Measurements from ENCODE around the gene P3H4. TPM values are rescaled to one million over a fixed set of nuclear protein-coding genes. Genes with fewer than 3 reads are reported as not detected.

The P3H4 gene
- total and polyA plus RNA-seq, 10 of the 15 experiments (the other 5 are each of a cell fraction or from before 2014, with no cell fraction given), result 0.32 to 1.1 (median 0.64) TPM; not detected in 1

- Histone ChIP-seq H3K4me1 (ENCODE audit: control insufficient read depth, insufficient read depth, low read length) (no peaks in the 10 kb centered on the region), H3K27me3 (replicated peaks in 1 of 2; ENCODE audit: control insufficient read depth in 2 of 2, insufficient read depth in 2 of 2, low read length in 1 of 2) (no peaks in the 10 kb centered on the region), H3K79me2 (ENCODE audit: control insufficient read depth, insufficient read depth, low read length) (no peaks in the 10 kb centered on the region), H2AFZ (ENCODE audit: control insufficient read depth, low read depth, low read length) (no peak overlapping the region), H4K20me1 (ENCODE audit: control insufficient read depth, insufficient read depth) (no peaks in the 10 kb centered on the region), H3K4me3 (no peak overlapping the region), H3K9ac (ENCODE audit: control insufficient read depth, insufficient read depth, low read length) (no peak overlapping the region), H3K4me2 (ENCODE audit: control insufficient read depth, insufficient read depth) (no peak overlapping the region), H3K36me3 (ENCODE audit: control insufficient read depth in 2 of 2, insufficient read depth in 2 of 2, low read length in 1 of 2) (no peaks in the 10 kb centered on the region), H3K27ac (ENCODE audit: control insufficient read depth, insufficient read depth) (no peak overlapping the region), H3K9me3 (replicated peaks; ENCODE audit: control insufficient read depth, insufficient read depth, low read length) (no peaks in the 10 kb centered on the region)
- BruUV-seq (replicated peaks), result no TSS peak
- ChIA-PET SMC1A (ENCODE audit: uncharacterized antibody, unreplicated experiment) (no interaction called here), POLR2A (interaction anchor here (0.7 kb wide), 1 partner anchor 28 kb away, joined by 4 read pairs; no protein-coding TSS in a partner anchor), RAD21 (ENCODE audit: unreplicated experiment) (no interaction called here), CTCF (interaction anchor here (0.7 to 1.7 kb wide), 3 partner anchors 11 to 1050 kb away, joined by 3 read pairs; partner anchors contain the start of gene P3H4)
- no peak for TF ChIP-seq FOS (IDR thresholded peaks at IDR 0.05; ENCODE audit: borderline replicate concordance, extremely low read depth, insufficient read length)
- TF ChIP-seq SIX5 (IDR thresholded peaks at IDR 0.05; ENCODE audit: low read depth, low read length, severe bottlenecking), result no peak
- TF ChIP-seq CBX5 (IDR thresholded peaks at IDR 0.05; ENCODE audit: low read depth), result no peak
- TF ChIP-seq ETV6 (conservative IDR thresholded peaks at IDR 0.05 in 1 of 2, IDR thresholded peaks at IDR 0.05 in 1 of 2; ENCODE audit: borderline replicate concordance in 1 of 2, low read depth in 1 of 2), result no peak
- no peak for TF ChIP-seq MTA2 (IDR thresholded peaks at IDR 0.05; ENCODE audit: low read depth)
- FAIRE-seq (no peak), ATAC-seq (no peak), DNase-seq (ENCODE audit: low read depth, low spot score) (no peak)
- WGBS (ENCODE audit: insufficient coverage, insufficient replicate concordance, low lambda C conversion rate, missing lambda C conversion rate), result 38% methylated on average over 5 of the region's 5 CpGs
- in situ Hi-C loops (cut with MboI), result no loop called here
- intact Hi-C loops (cut with micrococcal nuclease; ENCODE audit: unreplicated experiment), result no loop called here
Observed at GRCh38 chr17:41794540-41794975, 17.2 kb downstream of the P3H4 start.

- intact Hi-C loops (cut with micrococcal nuclease; ENCODE audit: unreplicated experiment), result no loop called here
- TF ChIP-seq, protein P1, sequence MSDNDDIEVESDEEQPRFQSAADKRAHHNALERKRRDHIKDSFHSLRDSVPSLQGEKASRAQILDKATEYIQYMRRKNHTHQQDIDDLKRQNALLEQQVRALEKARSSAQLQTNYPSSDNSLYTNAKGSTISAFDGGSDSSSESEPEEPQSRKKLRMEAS (IDR thresholded peaks at IDR 0.05; ENCODE audit: low read depth, low read length), result no peak
- TF ChIP-seq, protein P2, sequence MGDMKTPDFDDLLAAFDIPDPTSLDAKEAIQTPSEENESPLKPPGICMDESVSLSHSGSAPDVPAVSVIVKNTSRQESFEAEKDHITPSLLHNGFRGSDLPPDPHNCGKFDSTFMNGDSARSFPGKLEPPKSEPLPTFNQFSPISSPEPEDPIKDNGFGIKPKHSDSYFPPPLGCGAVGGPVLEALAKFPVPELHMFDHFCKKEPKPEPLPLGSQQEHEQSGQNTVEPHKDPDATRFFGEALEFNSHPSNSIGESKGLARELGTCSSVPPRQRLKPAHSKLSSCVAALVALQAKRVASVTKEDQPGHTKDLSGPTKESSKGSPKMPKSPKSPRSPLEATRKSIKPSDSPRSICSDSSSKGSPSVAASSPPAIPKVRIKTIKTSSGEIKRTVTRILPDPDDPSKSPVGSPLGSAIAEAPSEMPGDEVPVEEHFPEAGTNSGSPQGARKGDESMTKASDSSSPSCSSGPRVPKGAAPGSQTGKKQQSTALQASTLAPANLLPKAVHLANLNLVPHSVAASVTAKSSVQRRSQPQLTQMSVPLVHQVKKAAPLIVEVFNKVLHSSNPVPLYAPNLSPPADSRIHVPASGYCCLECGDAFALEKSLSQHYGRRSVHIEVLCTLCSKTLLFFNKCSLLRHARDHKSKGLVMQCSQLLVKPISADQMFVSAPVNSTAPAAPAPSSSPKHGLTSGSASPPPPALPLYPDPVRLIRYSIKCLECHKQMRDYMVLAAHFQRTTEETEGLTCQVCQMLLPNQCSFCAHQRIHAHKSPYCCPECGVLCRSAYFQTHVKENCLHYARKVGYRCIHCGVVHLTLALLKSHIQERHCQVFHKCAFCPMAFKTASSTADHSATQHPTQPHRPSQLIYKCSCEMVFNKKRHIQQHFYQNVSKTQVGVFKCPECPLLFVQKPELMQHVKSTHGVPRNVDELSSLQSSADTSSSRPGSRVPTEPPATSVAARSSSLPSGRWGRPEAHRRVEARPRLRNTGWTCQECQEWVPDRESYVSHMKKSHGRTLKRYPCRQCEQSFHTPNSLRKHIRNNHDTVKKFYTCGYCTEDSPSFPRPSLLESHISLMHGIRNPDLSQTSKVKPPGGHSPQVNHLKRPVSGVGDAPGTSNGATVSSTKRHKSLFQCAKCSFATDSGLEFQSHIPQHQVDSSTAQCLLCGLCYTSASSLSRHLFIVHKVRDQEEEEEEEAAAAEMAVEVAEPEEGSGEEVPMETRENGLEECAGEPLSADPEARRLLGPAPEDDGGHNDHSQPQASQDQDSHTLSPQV (IDR thresholded peaks at IDR 0.05), result no peak
- no peak for TF ChIP-seq GABPA (IDR thresholded peaks at IDR 0.05; ENCODE audit: low read depth)
- no peak for TF ChIP-seq PBX3 (IDR thresholded peaks at IDR 0.05; ENCODE audit: insufficient replicate concordance, low read depth, low read length)
- no peak for TF ChIP-seq JUNB (IDR thresholded peaks at IDR 0.05)
- TF ChIP-seq POLR2A (IDR thresholded peaks at IDR 0.05; ENCODE audit: low read depth, low read length), result no peak
Observed at GRCh38 chr17:41793784-41794539, 17.8 kb downstream of the P3H4 start.

More at GRCh38 chr17:41793784-41794539, 17.8 kb downstream of the P3H4 start:
- ChIA-PET CTCF (interaction anchor here (1.7 kb wide), 1 partner anchor 18 kb away, joined by 3 read pairs; the partner anchor contains the start of gene P3H4), POLR2A (interaction anchor here (0.6 kb wide), 1 partner anchor 137 kb away, joined by 3 read pairs; no protein-coding TSS in a partner anchor), RAD21 (ENCODE audit: unreplicated experiment) (no interaction called here), SMC1A (ENCODE audit: uncharacterized antibody, unreplicated experiment) (no interaction called here)
- in situ Hi-C loops (cut with MboI), result no loop called here
- H3K9me3 ChIP-seq (replicated peaks; ENCODE audit: control insufficient read depth, insufficient read depth, low read length), result no peaks in the 10 kb centered on the region
- H4K20me1 ChIP-seq (ENCODE audit: control insufficient read depth, insufficient read depth), result no peaks in the 10 kb centered on the region
- FAIRE-seq (no peak), ATAC-seq (no peak), DNase-seq (ENCODE audit: low read depth, low spot score) (no peak)
- no peaks in the 10 kb centered on the region for H3K27me3 ChIP-seq (replicated peaks in 1 of 2; ENCODE audit: control insufficient read depth in 2 of 2, insufficient read depth in 2 of 2, low read length in 1 of 2)
- BruUV-seq (replicated peaks), result no TSS peak
- H2AFZ ChIP-seq (ENCODE audit: control insufficient read depth, low read depth, low read length), result no peak overlapping the region
- no peak overlapping the region for H3K27ac ChIP-seq (ENCODE audit: control insufficient read depth, insufficient read depth)
- no peak overlapping the region for H3K9ac ChIP-seq (ENCODE audit: control insufficient read depth, insufficient read depth, low read length)
- H3K79me2 ChIP-seq (ENCODE audit: control insufficient read depth, insufficient read depth, low read length), result no peaks in the 10 kb centered on the region
- H3K4me3 ChIP-seq, result no peak overlapping the region
- no peaks in the 10 kb centered on the region for H3K36me3 ChIP-seq (ENCODE audit: control insufficient read depth in 2 of 2, insufficient read depth in 2 of 2, low read length in 1 of 2)
- H3K4me2 ChIP-seq (ENCODE audit: control insufficient read depth, insufficient read depth), result no peak overlapping the region
- H3K4me1 ChIP-seq (ENCODE audit: control insufficient read depth, insufficient read depth, low read length), result no peaks in the 10 kb centered on the region
- WGBS (ENCODE audit: insufficient coverage, insufficient replicate concordance, low lambda C conversion rate, missing lambda C conversion rate), result 42% methylated on average over 14 of the region's 14 CpGs

Data from GM12878 (cell line).